Activated T-helper 2 cell treated with anti-CD3 and anti-CD28 coated beads, Interferon-gamma antibody, Interleukin-2, Interleukin-4, amounts not matched to agents 10 μg/mL and 5 μg/mL and 100 μg/mL, durations not matched to agents 14 hours and 24 hours and 36 hours (primary cell): ENCODE measurements around the gene SLIT1. TPM values are rescaled to one million over a fixed set of nuclear protein-coding genes. Genes with fewer than 3 reads are reported as not detected.

Experiments used
- DNase-seq: peaks from one replicate; pipeline ENCODE4 v3.0.0; 2021; ENCODE audit warnings: low spot score
- H3K27ac Mint-ChIP-seq: one replicate; pipeline ENCODE4 v1.8.0; 2021; ENCODE audit warnings: mixed read lengths
- H3K27me3 Mint-ChIP-seq: one replicate; pipeline ENCODE4 v1.8.0; 2021; ENCODE audit warnings: low read depth, mixed read lengths
- H3K36me3 Mint-ChIP-seq: one replicate; pipeline ENCODE4 v1.8.0; 2021; ENCODE audit warnings: low read depth, mixed read lengths
- H3K4me1 Mint-ChIP-seq: one replicate; pipeline ENCODE4 v1.8.0; 2021; ENCODE audit warnings: low read depth, mixed read lengths
- H3K4me3 Mint-ChIP-seq: one replicate; pipeline ENCODE4 v1.8.0; 2021; ENCODE audit warnings: low read depth, mild to moderate bottlenecking, moderate library complexity, mixed read lengths
- H3K9me3 Mint-ChIP-seq: one replicate; pipeline ENCODE4 v1.8.0; 2021; ENCODE audit warnings: mixed read lengths
- intact Hi-C: fragments of 100-400 bp; cut with micrococcal nuclease; formaldehyde crosslinking; loops from one replicate; pipeline ENCODE4 v1.15.1; 2023
- total RNA-seq: library from RNA; stranded (reverse); gene quantifications from 2 replicates; pipeline ENCODE4 v1.2.3, GENCODE V29; 2022

The SLIT1 gene
- total RNA-seq, 1 donor from 2014 or later, result 0.21 TPM

DNA sequence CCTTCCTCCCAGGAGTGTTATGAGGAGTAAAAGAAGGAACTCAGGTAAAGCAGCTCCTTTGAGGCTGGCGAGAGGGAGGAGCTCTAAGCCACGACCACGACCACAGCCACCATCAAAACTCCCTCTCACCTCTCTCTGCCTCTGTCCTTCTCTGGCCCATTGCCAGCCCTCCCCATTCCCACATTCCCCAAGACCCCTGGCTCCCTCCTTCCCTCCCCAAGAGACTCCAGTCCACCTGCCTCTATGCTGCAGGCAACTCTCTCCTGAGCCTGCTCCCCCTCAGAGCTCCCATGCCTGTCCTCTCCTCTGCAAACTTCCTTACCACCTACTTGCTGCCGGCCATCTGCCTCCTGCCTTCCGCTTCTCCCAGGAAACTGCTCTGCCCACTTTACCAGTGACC is 9.5 kb downstream of the SLIT1 start:
- Mint-ChIP-seq H3K27ac (no peak overlapping the region), H3K36me3 (no peaks in the 10 kb centered on the region), H3K27me3 (peaks cover 25% of the 10 kb centered on the region), H3K9me3 (no peaks in the 10 kb centered on the region), H3K4me1 (no peaks in the 10 kb centered on the region), H3K4me3 (no peak overlapping the region)
- intact Hi-C loops, result no loop called here
- no peak for DNase-seq

DNA sequence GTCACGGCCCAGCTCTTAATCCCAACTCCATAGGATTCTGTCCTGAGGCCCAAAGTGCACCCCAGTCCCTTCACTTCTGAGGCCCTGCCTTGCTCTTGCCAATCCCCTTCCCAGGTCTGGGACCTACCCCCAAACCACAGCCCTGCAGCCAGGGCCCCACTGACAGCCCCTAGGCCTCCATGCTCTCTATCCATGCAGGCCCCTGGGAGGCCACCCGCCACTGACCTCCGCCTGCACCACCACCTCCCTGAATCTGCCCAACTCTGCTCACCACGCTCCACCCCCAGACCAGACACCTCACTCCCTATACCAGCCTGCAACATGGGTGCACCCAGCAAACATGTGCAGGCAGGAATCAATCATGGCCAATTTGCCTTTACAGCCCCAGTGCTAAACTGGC is 10.2 kb downstream of the SLIT1 start:
- Mint-ChIP-seq H3K9me3 (no peaks in the 10 kb centered on the region), H3K4me3 (no peak overlapping the region), H3K27me3 (peaks cover 22% of the 10 kb centered on the region), H3K4me1 (no peaks in the 10 kb centered on the region), H3K27ac (no peak overlapping the region), H3K36me3 (no peaks in the 10 kb centered on the region)
- no peak for DNase-seq
- intact Hi-C loops, result no loop called here

DNA sequence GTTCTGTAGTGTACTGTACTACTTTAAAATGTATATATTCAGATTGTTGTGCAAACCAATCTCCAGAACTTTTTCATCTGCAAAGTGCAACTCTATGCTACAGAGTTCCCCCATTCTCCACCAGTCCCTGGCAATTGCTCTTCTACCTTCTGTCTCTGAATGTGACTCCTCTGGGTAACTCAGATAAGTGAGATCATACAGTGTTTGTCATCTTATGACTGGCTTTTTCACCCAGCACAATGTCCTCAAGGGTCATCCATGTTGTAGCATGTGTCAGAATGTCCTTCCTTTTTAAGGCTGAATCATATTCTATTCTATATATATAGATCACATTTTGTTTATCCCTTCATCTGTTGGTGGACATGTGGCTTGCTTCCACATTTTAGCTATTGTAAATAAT is 10.8 kb downstream of the SLIT1 start:
- intact Hi-C loops, result no loop called here
- Mint-ChIP-seq H3K9me3 (no peaks in the 10 kb centered on the region), H3K4me1 (no peaks in the 10 kb centered on the region), H3K4me3 (no peak overlapping the region), H3K27ac (no peak overlapping the region), H3K36me3 (no peaks in the 10 kb centered on the region), H3K27me3 (peaks cover 18% of the 10 kb centered on the region)
- no peak for DNase-seq

DNA sequence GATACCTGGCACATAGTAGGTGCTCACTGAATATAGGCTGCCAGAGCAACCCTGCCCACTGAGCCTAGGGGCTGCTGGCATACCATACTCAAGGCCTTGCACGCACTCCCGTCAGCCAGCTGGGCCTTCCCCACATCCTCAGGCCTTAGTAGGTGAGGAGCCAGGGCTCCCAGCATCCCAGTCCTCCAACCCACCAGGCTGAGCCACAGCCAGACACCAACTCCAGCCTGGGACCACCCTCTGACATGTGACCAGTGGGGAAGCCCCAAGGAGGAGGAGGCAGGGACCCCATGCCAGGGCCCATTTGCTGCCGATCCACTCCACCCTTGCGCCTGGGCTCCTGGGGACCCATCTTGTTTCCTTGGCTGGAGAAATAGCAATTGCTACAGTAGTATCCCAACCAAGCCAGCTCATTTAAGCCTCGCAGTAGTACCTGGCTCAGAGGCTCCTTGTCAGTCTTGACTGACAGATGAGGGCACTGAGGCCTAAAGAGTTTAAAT is 11.4 kb downstream of the SLIT1 start:
- Mint-ChIP-seq H3K4me3 (no peak overlapping the region), H3K9me3 (no peaks in the 10 kb centered on the region), H3K27ac (no peak overlapping the region), H3K4me1 (no peaks in the 10 kb centered on the region), H3K36me3 (no peaks in the 10 kb centered on the region), H3K27me3 (peaks cover 19% of the 10 kb centered on the region)
- intact Hi-C loops, result no loop called here
- no peak for DNase-seq

DNA sequence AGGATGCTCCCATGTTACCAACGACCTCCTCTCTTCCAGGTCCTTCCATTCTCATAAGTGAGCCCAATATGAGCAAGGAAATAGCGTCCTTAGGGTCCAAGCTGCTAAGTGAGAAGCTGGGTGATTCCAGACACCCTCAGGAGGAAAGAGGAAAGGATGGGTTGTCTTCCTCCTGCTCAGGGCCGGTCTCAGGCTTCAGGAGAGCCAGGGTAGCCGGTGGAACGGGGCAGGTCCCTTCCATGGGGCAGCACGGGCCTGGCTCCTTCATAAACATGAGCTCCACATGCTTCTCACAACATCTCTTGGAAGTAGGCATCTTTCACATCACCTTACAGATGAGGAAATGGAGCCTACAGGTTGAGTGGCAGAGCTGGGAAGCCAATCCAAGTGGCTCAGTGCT is 12.7 kb downstream of the SLIT1 start:
- Mint-ChIP-seq H3K9me3 (no peaks in the 10 kb centered on the region), H3K27me3 (peaks cover 13% of the 10 kb centered on the region), H3K4me3 (no peak overlapping the region), H3K36me3 (no peaks in the 10 kb centered on the region), H3K4me1 (no peaks in the 10 kb centered on the region), H3K27ac (no peak overlapping the region)
- intact Hi-C loops, result no loop called here
- DNase-seq, result no peak

DNA sequence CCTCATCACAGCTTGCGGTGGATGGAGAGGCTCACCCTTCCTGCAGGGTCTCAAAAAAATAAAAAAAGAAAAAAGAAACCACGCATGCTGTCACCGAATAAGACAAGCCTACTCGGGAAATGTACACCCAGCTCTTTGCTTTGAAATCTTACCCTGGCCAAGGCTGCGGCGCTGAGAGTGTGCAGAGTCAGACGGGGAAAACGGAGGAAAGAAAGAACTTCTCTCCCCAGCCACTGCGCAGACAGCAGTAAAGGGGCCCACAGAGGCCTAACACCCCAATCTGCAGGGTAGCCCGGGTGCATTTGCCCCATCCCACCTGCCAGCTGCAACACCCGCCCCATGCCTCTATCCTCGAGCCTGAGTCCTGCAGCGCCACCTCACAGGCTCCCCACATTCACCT is 14.8 kb downstream of the SLIT1 start:
- no peak for DNase-seq
- intact Hi-C loops, result no loop called here
- peaks cover 13% of the 10 kb centered on the region for H3K27me3 Mint-ChIP-seq
- no peak overlapping the region for H3K27ac Mint-ChIP-seq
- no peaks in the 10 kb centered on the region for H3K9me3 Mint-ChIP-seq
- no peaks in the 10 kb centered on the region for H3K4me1 Mint-ChIP-seq
- H3K4me3 Mint-ChIP-seq, result no peak overlapping the region
- H3K36me3 Mint-ChIP-seq, result no peaks in the 10 kb centered on the region

DNA sequence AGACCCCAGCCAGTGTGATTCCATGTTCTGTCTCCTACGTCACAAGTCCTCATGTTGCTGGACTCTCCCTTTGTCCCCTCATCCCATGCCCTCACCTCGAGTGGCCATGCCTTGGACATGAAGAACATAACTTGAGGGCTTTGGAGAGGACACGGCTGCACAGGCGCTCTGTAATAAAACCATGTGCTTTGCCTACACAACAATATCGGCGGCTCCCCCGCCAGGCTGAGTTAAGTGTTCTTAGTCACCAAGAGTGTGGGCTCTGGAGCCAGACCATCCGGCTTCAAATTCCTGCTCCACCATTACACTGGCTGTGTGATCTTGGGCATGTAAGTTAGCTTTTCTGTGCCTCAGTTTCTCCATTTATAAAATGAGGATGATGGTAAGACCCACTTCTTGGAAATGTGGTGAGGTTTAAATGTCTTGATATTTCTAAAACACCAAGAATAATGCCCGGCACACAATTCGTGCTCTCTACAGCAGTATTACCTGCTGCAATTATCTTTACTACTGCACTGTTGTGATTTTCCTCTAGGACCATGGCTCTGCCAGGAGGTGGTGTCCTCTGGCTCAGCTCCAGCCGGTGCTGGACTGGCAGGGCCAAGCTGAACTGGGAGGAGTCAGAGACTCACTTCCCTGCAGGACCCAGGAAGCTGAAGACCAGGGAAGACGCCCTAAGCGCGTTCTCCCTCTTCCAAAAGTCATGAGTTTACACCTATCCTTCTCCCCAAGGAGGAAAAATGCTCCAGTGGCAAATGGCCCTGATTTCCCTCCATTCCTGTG is 15.7 kb downstream of the SLIT1 start:
- Mint-ChIP-seq H3K4me1 (no peaks in the 10 kb centered on the region), H3K9me3 (no peaks in the 10 kb centered on the region), H3K27me3 (peaks cover 13% of the 10 kb centered on the region), H3K36me3 (no peaks in the 10 kb centered on the region), H3K27ac (no peak overlapping the region), H3K4me3 (no peak overlapping the region)
- intact Hi-C loops, result no loop called here
- DNase-seq, result no peak

DNA sequence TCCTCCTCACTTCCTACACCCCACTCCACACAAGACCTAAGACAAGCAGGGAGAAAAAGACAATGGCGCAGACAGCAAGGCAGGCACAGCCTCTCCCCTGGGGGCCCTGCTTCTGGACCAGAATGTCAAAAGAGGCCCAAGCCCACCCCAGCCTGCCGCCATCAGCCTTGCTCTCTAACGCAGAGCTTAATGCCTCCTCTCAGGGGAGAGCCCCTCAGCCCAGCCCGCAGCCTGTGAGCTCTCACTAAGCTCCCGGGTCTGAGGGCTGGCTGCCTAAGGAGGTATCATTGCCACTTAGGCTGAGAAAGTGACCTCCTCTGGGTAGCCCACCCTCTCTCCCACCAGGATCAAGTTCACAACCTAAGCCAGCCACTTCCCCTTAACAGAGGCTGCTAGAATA is 16.7 kb downstream of the SLIT1 start:
- Mint-ChIP-seq H3K27me3 (peaks cover 13% of the 10 kb centered on the region), H3K4me3 (no peak overlapping the region), H3K9me3 (no peaks in the 10 kb centered on the region), H3K27ac (no peak overlapping the region), H3K4me1 (no peaks in the 10 kb centered on the region), H3K36me3 (no peaks in the 10 kb centered on the region)
- intact Hi-C loops, result no loop called here
- DNase-seq, result no peak

DNA sequence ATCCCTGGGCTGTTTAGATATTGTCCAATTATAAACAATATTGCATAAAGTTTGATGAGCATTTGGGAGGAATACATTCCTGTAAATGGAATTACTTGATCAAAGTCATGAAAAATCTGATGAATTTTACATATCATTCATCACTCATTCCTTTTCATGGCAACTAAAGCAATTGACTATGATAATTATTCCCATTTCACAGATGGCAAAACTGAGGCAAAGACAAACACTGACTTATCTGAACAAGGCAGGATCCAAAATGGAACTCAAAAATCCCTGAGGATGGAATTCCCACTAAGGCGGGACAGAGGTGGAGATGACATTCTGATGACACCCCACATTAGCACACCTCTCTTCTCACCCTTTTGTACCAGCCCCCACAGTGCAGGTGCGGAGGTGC is 17.1 kb downstream of the SLIT1 start:
- Mint-ChIP-seq H3K27ac (no peak overlapping the region), H3K36me3 (no peaks in the 10 kb centered on the region), H3K27me3 (peaks cover 13% of the 10 kb centered on the region), H3K4me3 (no peak overlapping the region), H3K9me3 (no peaks in the 10 kb centered on the region), H3K4me1 (no peaks in the 10 kb centered on the region)
- no peak for DNase-seq
- intact Hi-C loops, result no loop called here

DNA sequence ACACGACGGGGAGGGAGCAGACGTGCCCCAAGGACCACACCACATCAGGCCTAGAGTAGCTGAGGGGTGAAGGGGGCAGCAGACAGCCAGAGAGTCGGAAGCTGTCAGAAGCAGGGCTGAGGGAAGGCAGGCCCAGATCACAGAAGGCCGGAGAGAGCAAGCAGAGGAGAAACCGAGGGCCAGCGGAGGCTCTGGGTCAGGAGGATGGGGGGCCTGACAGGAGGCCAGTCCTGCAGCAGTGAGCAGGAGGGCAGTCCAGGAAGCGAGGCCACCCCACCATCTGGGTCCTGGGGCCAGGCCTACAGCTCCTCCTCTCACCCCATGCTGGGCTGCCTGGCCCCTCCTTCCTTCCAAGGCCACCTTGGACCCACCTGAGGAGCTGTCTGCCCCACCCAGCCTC is 20.3 kb downstream of the SLIT1 start:
- H3K4me3 Mint-ChIP-seq, result no peak overlapping the region
- intact Hi-C loops, result no loop called here
- no peaks in the 10 kb centered on the region for H3K9me3 Mint-ChIP-seq
- H3K27me3 Mint-ChIP-seq, result peaks cover 5% of the 10 kb centered on the region
- no peaks in the 10 kb centered on the region for H3K36me3 Mint-ChIP-seq
- H3K4me1 Mint-ChIP-seq, result no peaks in the 10 kb centered on the region
- H3K27ac Mint-ChIP-seq, result no peak overlapping the region
- no peak for DNase-seq

DNA sequence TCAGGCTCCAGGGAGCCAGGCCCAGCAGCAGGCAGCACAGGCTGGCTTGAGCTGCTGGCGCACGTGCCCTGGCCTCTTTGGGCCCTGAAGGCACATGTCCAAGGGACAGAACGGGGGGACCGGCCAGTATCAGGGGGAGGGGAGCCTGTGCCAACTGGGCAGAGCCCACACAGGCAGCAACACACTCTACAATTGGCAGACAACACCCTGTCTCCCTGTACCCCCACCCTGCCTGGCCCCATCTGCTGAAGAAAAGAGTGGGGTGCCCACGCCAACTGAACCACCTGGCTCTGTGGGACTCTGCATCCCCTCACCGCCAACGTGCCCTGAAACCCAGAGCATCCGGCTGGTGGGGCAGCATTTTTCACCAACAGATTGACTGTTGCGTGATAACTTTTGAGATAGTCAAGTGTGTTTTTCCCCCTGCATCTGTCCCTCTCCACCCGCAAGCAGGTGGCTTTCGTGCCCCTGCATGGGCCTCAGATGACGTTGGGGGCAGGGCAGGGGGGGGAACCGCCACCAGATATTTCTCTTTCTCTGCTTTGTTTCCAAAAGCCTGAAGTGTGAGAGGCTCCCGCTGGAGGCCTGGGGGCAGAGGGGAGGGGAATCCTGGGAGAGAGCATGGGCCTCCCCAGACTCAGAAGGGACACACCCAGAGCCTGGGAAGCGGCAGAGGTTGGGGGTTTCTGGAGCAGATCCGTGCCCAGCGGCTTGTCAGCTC is 21.8 kb downstream of the SLIT1 start:
- H3K4me3 Mint-ChIP-seq, result no peak overlapping the region
- H3K36me3 Mint-ChIP-seq, result no peaks in the 10 kb centered on the region
- no peaks in the 10 kb centered on the region for H3K4me1 Mint-ChIP-seq
- intact Hi-C loops, result no loop called here
- H3K27me3 Mint-ChIP-seq, result no peaks in the 10 kb centered on the region
- no peaks in the 10 kb centered on the region for H3K9me3 Mint-ChIP-seq
- H3K27ac Mint-ChIP-seq, result no peak overlapping the region
- DNase-seq, result no peak

DNA sequence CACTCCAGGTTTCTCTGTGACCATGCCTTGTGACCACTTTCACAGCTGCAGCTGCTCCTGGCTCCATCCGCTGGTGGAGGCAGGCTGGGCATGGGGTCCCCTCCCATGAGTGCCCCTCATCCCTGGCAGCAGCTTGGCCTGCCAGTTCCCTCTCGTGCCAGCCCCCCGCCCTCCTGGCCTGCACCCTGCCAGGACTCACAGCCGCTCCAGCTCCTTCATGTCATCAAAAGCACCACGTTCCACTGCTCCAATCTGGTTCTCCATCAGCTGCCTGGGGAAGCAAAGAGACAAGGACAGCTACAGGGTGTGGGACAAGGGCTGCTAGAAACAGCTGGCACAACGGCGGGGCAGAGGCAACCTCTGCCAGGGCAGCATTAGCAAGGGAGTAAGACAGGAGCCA is 22.6 kb downstream of the SLIT1 start:
- Mint-ChIP-seq H3K4me1 (no peaks in the 10 kb centered on the region), H3K27me3 (no peaks in the 10 kb centered on the region), H3K9me3 (no peaks in the 10 kb centered on the region), H3K4me3 (no peak overlapping the region), H3K27ac (no peak overlapping the region), H3K36me3 (no peaks in the 10 kb centered on the region)
- no peak for DNase-seq
- intact Hi-C loops, result no loop called here

DNA sequence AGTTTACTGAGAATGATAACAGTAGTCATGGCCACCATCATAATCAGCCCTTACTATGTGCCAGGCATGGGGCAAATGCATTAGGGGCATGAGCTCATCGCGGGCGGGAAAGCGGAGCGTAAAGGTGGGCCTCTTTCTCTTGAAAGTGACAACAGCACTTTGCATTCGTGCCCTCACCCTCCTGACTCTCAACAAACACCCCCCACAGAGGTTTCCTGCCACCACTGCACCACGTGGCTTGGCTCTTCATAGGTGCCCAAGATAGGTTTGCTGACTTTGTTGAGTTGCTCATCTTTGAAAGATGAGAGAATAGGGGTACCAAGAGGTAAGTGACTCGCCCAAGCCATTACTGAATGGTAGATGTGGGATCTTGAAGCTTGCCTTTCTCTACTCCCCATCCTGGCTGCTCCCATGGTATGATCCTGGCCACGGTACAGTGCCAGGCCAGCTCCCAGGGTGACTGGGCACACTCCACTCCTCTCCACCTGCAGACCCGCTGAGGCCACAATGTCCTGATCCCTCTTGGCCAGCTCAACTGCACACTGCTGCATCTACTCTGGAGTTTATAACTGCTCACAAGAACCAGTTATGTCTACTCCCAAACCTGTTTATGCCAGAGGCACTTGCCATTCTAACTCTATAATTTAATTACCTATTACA is 26.0 kb downstream of the SLIT1 start:
- Mint-ChIP-seq H3K36me3 (no peaks in the 10 kb centered on the region), H3K27me3 (no peaks in the 10 kb centered on the region), H3K4me1 (no peaks in the 10 kb centered on the region), H3K27ac (no peak overlapping the region), H3K9me3 (no peaks in the 10 kb centered on the region), H3K4me3 (no peak overlapping the region)
- no peak for DNase-seq
- intact Hi-C loops, result no loop called here
